Measurements from ENCODE around the gene C19orf67. TPM values are rescaled to one million over a fixed set of nuclear protein-coding genes. Genes with fewer than 3 reads are reported as not detected.
A peak's percentile ranks its signal among the peaks of the same experiment; 100 is the strongest.

The C19orf67 gene
- total RNA-seq, 1 experiment from 2014 or later = 0.39 TPM

GRCh38 chr19:14116525-14116917 is 30.9 kb upstream of the C19orf67 start:
- no peak for DNase-seq
- no peak overlapping the region for H3K23ac ChIP-seq (ENCODE audit: insufficient read length, low read depth, low read length)
- no peak overlapping the region for H2BK120ac ChIP-seq (ENCODE audit: low read depth, low read length, poor library complexity, severe bottlenecking)
- no peak overlapping the region for H4K8ac ChIP-seq (replicated peaks; ENCODE audit: insufficient read length, low read depth, low read length)
- Mint-ChIP-seq H3K4me3 (peak overlapping the region; percentile 78 to 83), H3K9me3 (no peaks in the 10 kb centered on the region), H3K4me1 (peaks cover 40 to 44% of the 10 kb centered on the region in 2 experiments), H3K36me3 (ENCODE audit: insufficient read depth in 1 of 3, low read depth in 3 of 3) (peaks cover 4 to 16% (median 11%) of the 10 kb centered on the region in 3 experiments), H3K27ac (no peak overlapping the region), H3K27me3 (ENCODE audit: low read depth) (peaks cover 2% of the 10 kb centered on the region; the same call in 1 of the 2 replicates)
- H3K27me3 ChIP-seq (ENCODE audit: insufficient read depth, low read length) = no peaks in the 10 kb centered on the region; the same call in 1 of the 2 replicates
- H3K14ac ChIP-seq (ENCODE audit: insufficient read depth, low read length) = no peak overlapping the region
- no peak overlapping the region for H2BK15ac ChIP-seq (ENCODE audit: low read depth, low read length)
- H2AK5ac ChIP-seq (ENCODE audit: insufficient read length, low read length) = no peak overlapping the region
- no CpG with 5 or more reads among the region's 6 CpGs for WGBS (ENCODE audit: extremely low coverage, insufficient read length, low lambda C conversion rate)
- no peak overlapping the region for H3K27ac ChIP-seq (ENCODE audit: insufficient read length, low read depth, low read length)
- H3K79me2 ChIP-seq (ENCODE audit: insufficient read depth, low read length) = peaks cover 2% of the 10 kb centered on the region; the same call in 1 of the 2 replicates
- no peaks in the 10 kb centered on the region for H3K9me3 ChIP-seq (ENCODE audit: control insufficient read depth, low read depth, low read length)
- no peak overlapping the region for H2BK12ac ChIP-seq (ENCODE audit: insufficient read length, low read depth, low read length)
- H4K91ac ChIP-seq (ENCODE audit: insufficient read length, low read depth, low read length) = no peak overlapping the region
- no peak overlapping the region for H2BK5ac ChIP-seq (ENCODE audit: insufficient read length, low read length)
- no peaks in the 10 kb centered on the region for H3K79me1 ChIP-seq (ENCODE audit: insufficient read depth, low read depth, low read length, poor library complexity, severe bottlenecking)
- peak overlapping the region; percentile 46 for H3K9ac ChIP-seq (ENCODE audit: extremely low read depth, insufficient read length, low read length)
- no peaks in the 10 kb centered on the region for H4K20me1 ChIP-seq (ENCODE audit: control insufficient read depth, insufficient read depth, insufficient read length)
- no peak overlapping the region for H3K18ac ChIP-seq (ENCODE audit: insufficient read length, low read depth, low read length)
- TF ChIP-seq, protein P1, sequence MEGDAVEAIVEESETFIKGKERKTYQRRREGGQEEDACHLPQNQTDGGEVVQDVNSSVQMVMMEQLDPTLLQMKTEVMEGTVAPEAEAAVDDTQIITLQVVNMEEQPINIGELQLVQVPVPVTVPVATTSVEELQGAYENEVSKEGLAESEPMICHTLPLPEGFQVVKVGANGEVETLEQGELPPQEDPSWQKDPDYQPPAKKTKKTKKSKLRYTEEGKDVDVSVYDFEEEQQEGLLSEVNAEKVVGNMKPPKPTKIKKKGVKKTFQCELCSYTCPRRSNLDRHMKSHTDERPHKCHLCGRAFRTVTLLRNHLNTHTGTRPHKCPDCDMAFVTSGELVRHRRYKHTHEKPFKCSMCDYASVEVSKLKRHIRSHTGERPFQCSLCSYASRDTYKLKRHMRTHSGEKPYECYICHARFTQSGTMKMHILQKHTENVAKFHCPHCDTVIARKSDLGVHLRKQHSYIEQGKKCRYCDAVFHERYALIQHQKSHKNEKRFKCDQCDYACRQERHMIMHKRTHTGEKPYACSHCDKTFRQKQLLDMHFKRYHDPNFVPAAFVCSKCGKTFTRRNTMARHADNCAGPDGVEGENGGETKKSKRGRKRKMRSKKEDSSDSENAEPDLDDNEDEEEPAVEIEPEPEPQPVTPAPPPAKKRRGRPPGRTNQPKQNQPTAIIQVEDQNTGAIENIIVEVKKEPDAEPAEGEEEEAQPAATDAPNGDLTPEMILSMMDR (conservative IDR thresholded peaks at IDR 0.05) = no peak
- H2BK20ac ChIP-seq (ENCODE audit: low read depth, low read length, poor library complexity, severe bottlenecking) = no peak overlapping the region
- H3K23me2 ChIP-seq (ENCODE audit: insufficient read length, low read depth, low read length, poor library complexity, severe bottlenecking) = peaks cover 16% of the 10 kb centered on the region
- H3K4me2 ChIP-seq (ENCODE audit: insufficient read depth, insufficient read length, low read length) = peak overlapping the region; percentile 69
- no peak overlapping the region for H3K56ac ChIP-seq (ENCODE audit: insufficient read length, low read depth, low read length)
- no peak overlapping the region for H2AFZ ChIP-seq (ENCODE audit: low read length)
- H3K4me1 ChIP-seq (ENCODE audit: insufficient read depth, low read length) = peaks cover 9% of the 10 kb centered on the region; the same call in 1 of the 2 replicates
- no peak overlapping the region for H4K5ac ChIP-seq (ENCODE audit: insufficient read length, low read depth, low read length)
- no peak overlapping the region for H3T11ph ChIP-seq (ENCODE audit: low read length)
- no peak overlapping the region for H3K4ac ChIP-seq (ENCODE audit: low read depth, low read length)

All from H9 (cell line).